Stimulated activated CD8-positive, alpha-beta memory T cell treated with anti-CD3 and anti-CD28 coated beads, Interleukin-15, amount 100 ng/mL, for 1 hour (primary cell): ENCODE data around the gene ASCC3.

ENCODE experiments used
- DNase-seq: peaks from one replicate; pipeline ENCODE4 v3.0.0-alpha.2; 2020; ENCODE audit warnings: low read depth

ASCC3 gene

DNA sequence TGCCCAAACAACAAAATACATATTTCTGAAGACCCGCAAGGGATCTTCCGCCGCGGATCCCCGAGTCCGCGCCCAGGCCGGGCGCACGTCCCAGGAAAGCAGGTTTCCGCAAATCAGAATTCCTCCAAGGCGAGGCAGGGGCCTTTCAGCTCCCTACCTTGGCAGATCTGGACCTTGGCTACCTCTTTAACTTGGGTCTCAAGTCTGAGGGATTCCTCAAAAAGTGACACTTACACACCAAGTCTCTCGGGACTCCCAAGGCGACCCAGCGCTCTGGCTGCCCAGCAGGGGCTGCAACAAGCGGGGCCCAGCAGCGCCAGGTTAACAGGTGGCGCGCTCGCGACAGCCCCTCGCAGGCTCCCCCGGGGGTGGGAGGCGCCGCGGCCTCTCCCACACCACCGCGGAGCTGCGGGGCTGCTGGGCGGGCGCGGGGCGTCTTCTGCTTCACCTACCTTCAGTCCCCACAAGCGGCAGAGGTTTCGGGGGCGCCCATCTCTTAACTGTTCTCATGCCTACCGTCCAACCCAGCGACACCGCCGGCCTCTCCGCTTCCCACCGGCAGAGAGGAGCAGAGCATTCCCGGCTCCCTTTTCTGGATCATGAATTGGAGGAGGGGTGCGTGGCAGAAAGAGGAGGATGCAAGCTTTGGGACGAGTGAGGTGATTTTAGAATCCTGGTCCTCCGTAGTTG is 416.8 kb downstream of the ASCC3 start:
- no peak for DNase-seq

- DNase-seq: no peak
These were observed 417.4 kb downstream of the ASCC3 start for GRCh38 chr6:100463630-100464161.

DNA sequence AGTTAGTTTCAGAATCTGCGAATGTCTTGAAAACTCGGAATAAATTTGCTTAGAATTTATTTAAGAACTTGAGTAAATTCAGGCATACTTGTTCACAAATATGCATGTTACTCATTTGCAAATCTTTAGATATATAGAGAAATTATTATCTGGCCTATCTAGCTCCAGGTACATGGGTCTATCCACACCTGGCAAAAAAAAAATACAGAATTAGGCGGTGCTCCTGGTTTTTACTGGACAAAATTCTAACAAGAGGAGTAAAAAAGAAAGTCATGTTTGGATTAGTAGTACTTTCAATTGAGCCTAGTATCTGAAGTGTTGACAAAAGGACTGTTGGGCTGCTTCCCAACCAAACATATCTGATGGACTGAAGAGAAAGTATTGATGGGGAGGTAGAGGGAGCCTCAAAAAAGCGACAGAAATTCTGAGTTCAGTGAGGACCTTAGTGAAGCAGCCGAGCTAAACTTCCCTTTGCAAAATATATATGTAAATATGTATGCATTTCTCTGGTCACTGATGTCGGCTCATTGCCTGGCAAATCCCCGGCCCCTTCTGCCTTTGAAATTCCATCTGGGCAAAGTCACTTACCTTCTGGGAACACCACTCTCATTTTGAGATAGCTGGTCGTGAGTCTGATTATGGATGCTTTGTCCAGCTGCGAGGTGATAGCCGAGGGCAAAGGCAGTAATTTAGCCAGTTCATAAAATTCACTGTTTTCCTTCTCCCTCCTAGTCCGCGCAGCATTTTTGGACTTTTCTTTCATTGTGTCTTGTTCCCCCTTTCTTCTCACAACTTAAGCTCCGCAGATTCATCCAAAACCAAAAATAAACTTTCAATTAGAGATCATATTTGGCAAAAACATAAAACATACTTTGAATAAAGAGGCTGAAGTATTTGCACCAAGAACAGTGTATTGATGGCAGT is 418.2 kb downstream of the ASCC3 start:
- no peak for DNase-seq

GRCh38 chr6:100461917-100462705 is 419.0 kb downstream of the ASCC3 start:
- no peak for DNase-seq

GRCh38 chr6:100461278-100461916 is 419.7 kb downstream of the ASCC3 start:
- no peak for DNase-seq

- DNase-seq: no peak
These were observed 420.4 kb downstream of the ASCC3 start for GRCh38 chr6:100460650-100461204.

DNA sequence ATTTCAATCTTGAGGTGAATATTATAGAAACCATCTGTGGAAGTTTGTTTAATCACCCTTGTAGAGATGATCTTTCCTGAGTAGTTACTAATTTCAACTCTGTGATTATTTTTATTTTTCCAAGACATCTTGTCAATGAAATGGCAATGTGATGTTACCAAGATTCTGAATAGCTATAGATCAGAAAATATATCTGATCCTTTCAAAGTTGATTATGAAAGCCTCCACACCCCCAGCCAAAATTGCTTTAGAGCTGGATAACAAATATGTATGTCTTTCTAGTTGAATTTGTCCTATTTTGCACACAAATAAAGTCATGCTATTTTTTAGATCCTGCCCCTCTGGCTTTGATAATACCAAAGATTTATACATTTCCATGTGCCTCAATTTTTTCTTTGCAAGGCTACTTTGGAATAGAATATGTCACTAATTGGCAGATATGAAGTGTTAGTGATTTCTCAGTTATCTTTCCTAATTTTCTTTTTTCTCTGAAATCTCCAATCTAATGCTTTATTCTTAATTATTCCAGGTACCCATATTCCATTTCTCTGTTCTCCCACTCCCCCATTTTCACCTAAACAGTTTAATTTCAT is 421.4 kb downstream of the ASCC3 start:
- DNase-seq: no peak

GRCh38 chr6:100458841-100459591 is 422.1 kb downstream of the ASCC3 start:
- DNase-seq: no peak
